Measurements from ENCODE around the gene PCSK5.
"Not testable (repeated sequence)": the region's sequence is repeated elsewhere in the genome, so short reads cannot be mapped to it uniquely, and the experiment has no call there.

GRCh38 chr9:76081281-76081680 lies 190.8 kb downstream of the PCSK5 start:
- not testable (repeated sequence) for TF ChIP-seq CTCF (conservative IDR thresholded peaks at IDR 0.05; ENCODE audit: low read depth, low read length); EZH2 (IDR thresholded peaks at IDR 0.05; ENCODE audit: borderline replicate concordance, low read depth, low read length, poor library complexity, severe bottlenecking)

Data from A673 (cell line).